HFF-Myc (cell line): ENCODE measurements around the gene EEFSEC.

Experiments
- DNase-seq: peaks from one replicate; pipeline ENCODE4 v3.0.0-alpha.2; 2011; ENCODE audit warnings: low read depth; ENCODE audit errors: extremely low read depth
- H3K4me3 ChIP-seq: replicated peaks from 2 replicates; pipeline ENCODE4 v1.5.1; 2011; ENCODE audit warnings: low read depth, mild to moderate bottlenecking, control low read depth, low read length
- TF ChIP-seq, protein P1 (sequence below): IDR thresholded peaks from 2 replicates; pipeline ENCODE4 v1.5.1; 2012; ENCODE audit warnings: mild to moderate bottlenecking, low read depth, low read length, control low read depth; ENCODE audit errors: missing control alignments

Gene EEFSEC

DNA sequence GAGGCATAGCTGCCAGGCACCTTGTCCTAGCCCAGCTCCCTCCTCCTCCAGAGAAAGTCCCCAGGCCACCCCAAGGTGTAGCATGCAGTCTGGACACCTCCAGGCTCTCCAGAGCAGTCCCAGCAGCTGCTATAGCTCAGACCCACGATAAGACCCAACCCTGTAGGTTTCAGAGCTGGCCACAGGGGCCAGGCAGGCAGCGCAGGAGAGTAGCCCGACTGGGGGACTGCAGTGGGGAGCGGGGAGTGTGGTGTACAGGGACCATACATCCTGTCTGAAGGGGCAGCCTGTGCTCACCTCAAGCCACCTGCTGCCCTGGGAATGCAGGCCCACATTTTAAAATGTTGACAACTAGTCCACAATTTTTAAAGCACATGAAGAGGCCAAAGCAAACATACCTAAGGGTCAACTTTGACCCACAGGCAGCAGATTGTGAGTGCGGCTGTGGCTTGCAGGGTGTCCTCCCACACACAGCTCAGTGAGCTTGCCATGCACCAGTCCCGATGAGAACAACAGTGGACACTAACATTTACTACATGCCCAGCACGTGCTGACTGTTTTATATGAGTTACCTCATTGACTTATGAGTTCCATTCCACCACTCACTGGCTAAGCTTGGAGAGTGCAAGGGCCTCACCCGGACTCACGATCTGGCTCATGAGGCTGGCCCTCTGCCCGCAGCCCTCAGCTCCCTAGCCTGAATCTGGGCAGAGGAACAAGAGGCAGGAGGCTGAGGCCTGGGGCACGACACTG is 232.0 kb downstream of the EEFSEC start:
- H3K4me3 ChIP-seq, result no peak overlapping the region
- TF ChIP-seq, protein P1, sequence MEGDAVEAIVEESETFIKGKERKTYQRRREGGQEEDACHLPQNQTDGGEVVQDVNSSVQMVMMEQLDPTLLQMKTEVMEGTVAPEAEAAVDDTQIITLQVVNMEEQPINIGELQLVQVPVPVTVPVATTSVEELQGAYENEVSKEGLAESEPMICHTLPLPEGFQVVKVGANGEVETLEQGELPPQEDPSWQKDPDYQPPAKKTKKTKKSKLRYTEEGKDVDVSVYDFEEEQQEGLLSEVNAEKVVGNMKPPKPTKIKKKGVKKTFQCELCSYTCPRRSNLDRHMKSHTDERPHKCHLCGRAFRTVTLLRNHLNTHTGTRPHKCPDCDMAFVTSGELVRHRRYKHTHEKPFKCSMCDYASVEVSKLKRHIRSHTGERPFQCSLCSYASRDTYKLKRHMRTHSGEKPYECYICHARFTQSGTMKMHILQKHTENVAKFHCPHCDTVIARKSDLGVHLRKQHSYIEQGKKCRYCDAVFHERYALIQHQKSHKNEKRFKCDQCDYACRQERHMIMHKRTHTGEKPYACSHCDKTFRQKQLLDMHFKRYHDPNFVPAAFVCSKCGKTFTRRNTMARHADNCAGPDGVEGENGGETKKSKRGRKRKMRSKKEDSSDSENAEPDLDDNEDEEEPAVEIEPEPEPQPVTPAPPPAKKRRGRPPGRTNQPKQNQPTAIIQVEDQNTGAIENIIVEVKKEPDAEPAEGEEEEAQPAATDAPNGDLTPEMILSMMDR, result no peak
- DNase-seq, result peak; percentile 44

DNA sequence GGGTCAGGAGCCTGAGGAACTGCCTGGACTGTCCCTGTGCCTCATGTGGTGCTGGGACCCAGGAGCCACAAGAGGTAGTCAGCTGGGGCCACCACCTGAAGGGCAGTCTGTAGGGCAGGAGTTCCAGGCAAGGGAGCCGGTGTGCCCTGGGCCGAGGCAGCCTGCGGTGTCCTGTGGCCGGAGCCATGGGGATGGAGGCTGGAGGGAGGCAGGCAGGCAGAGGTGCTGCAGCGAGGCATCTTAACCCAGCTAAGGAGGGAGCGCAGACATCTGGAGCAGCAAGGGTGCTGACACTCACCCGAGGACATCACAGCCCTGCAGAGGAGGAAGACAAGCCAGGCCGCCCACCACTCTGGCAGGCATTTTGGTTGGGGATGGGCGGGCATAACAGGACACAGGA is 235.7 kb downstream of the EEFSEC start:
- H3K4me3 ChIP-seq, result no peak overlapping the region
- no peak for DNase-seq
- TF ChIP-seq, protein P1, result no peak

DNA sequence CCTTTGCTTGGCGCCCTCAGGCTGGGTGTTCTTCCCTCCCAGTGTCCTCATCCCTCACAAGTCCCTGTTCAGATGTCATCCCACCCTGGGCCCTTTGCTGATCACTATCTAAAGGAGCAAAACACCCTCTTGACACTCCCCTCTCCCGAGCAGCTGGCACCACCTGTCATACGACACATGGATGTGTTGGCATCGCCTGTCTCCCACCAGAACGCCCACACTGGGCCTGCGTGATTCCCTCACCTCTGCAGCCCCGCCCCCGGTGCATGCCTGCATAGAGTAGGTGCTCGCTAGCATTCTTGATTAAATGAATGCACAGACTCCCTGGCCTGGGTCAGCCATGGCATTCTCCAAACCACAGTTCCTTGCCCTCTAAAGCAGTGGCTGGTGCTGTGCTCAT is 237.6 kb downstream of the EEFSEC start:
- DNase-seq, result no peak
- H3K4me3 ChIP-seq, result no peak overlapping the region
- TF ChIP-seq, protein P1, result no peak

DNA sequence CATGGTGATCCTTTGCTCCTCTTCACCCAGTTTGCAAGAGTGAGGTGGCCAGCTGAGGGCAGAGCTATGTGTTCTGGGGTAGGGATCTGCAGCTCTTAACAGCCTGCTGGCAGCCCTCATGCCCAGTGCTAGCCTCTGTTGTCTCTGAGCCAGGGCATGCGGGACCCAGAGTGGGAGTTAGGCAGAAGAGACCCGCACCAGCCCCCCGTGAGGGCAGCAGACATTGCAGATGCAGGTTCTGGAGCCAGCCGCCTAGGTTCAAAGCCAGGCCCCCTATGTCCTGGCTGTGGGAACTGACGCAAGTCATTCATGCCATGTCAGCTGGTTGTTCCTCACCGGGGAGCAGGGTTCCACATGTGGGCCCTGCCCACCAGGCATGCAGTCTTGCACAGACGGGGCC is 238.7 kb downstream of the EEFSEC start:
- TF ChIP-seq, protein P1, result no peak
- no peak overlapping the region for H3K4me3 ChIP-seq
- DNase-seq, result no peak

DNA sequence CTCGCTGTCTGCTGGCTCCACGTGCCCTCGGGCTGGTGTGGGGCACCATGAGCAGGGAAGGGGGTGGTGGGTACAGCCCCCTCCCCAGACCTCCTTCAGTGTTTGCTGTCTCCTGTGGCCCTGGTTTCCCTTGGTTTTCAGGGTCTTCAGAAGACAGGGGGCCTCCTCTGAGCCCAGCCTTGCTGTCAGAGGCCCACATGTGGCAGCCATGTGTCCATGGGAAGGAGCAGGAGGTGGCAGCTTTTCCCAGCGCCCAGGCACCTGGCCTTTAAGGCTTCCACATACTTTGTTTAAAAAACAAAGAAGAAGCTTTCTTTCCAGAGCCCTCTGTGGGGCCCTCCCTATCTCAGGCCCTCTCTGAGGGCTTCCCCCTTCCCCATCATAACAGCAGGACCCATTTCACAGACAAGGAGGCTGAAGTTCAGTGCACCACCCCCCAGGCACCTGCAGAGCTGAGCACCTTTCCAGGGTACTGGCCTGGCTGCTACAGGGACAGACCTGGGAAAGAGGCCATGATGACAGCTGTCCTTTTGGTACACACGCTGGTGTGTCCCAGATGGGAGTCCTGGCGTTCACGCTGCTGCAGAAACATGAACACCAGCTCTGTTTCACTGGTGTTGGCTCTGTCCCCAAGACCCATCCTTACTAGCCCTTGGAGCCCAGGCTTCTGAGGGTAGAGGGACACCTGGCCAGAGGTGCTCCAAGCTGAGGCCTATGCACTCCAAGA is 239.7 kb downstream of the EEFSEC start:
- no peak for DNase-seq
- TF ChIP-seq, protein P1, result no peak
- H3K4me3 ChIP-seq, result no peak overlapping the region

DNA sequence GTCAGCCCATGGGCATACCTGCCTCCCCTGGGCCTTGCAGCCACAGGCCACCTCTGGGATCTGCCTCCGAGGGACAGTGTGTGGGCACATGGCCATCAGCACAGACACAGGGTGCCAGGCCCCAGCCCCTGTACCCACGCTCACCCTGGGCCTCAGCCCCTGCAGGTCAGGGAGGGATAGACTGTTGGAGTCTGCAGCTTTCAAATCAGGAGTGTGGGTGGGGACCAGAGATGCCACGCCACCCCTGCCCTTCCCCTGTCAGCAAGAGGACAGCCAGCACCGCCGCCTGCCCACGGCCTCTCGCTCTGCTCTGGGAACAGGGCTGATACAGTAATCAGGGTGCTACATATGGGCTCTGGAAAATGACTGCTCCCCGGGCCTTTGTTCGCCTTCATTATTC is 240.8 kb downstream of the EEFSEC start:
- no peak for DNase-seq
- TF ChIP-seq, protein P1, result no peak
- H3K4me3 ChIP-seq, result no peak overlapping the region
